Panc1 (cell line): ENCODE data around the gene FBP1. TPM values are rescaled to one million over a fixed set of nuclear protein-coding genes. Genes with fewer than 3 reads are reported as not detected.
A peak's percentile ranks its signal among the peaks of the same experiment; 100 is the strongest.

Source experiments
- ATAC-seq: fragments of 200-7000 bp; cut with Tn5 transposase; 2 replicates; pipeline ENCODE4 v1.9.1; 2020; ENCODE audit warnings: mild to moderate bottlenecking, moderate library complexity
- BruUV-seq: library from RNA; stranded (reverse); fragments of 400-500 nt; replicated peaks from 2 replicates; lab custom pipeline; 2021; lab: Mats Ljungman, UMichigan
- CTCF ChIA-PET: fragments of 300-600 bp; sonication (Branson Sonifier 250); formaldehyde crosslinking; loops from one replicate; lab custom pipeline; 2022; ENCODE audit warnings: antibody characterized with exemption; lab: Charles Lee
- POLR2A ChIA-PET: fragments of 300-600 bp; sonication (Branson Sonifier 250); formaldehyde crosslinking; loops from one replicate; lab custom pipeline; 2022; ENCODE audit warnings: antibody characterized with exemption; lab: Charles Lee
- DNase-seq: peaks from one replicate; pipeline ENCODE4 v3.0.0-alpha.2; 2010; ENCODE audit warnings: low read depth, low spot score
- H3K27ac ChIP-seq: 2 replicates; pipeline ENCODE4 v1.5.1; 2011; ENCODE audit warnings: mild to moderate bottlenecking, low read length, inconsistent platforms
- H3K27me3 ChIP-seq: fragments of 200-500 bp; sonication (Bioruptor generic); 2 replicates; pipeline ENCODE4 v1.6.0; 2014; ENCODE audit warnings: low read length, inconsistent platforms; ENCODE audit not compliant: control insufficient read depth, insufficient read depth
- H3K36me3 ChIP-seq: fragments of 200-500 bp; sonication (Bioruptor generic); 2 replicates; pipeline ENCODE4 v1.5.1; 2014; ENCODE audit warnings: inconsistent platforms, mild to moderate bottlenecking, low read length, moderate library complexity; ENCODE audit not compliant: control insufficient read depth, insufficient read depth
- H3K4me1 ChIP-seq: 2 replicates; pipeline ENCODE4 v1.5.1; 2011; ENCODE audit warnings: inconsistent platforms, mild to moderate bottlenecking, low read length, moderate library complexity; ENCODE audit not compliant: control insufficient read depth, insufficient read depth
- H3K4me3 ChIP-seq, 2 experiments: 2 replicates each; pipeline ENCODE4 v1.5.1; 2011 to 2012; ENCODE audit warnings: low read depth in 2 of 2, low read length in 2 of 2, mild to moderate bottlenecking in 2 of 2, inconsistent platforms in 1 of 2, moderate library complexity in 1 of 2
- H3K9me3 ChIP-seq: fragments of 200-500 bp; sonication (Bioruptor generic); 2 replicates; pipeline ENCODE4 v1.5.1; 2014; ENCODE audit warnings: low read depth, mild to moderate bottlenecking, inconsistent platforms, low read length, moderate library complexity; ENCODE audit not compliant: control insufficient read depth, insufficient read depth
- POLR2AphosphoS5 ChIP-seq: IDR thresholded peaks from 2 replicates; pipeline ENCODE4 v1.6.1; 2012; ENCODE audit warnings: mild to moderate bottlenecking, low read depth, low read length, moderate library complexity
- SIN3A ChIP-seq: IDR thresholded peaks from 2 replicates; pipeline ENCODE4 v1.6.1; 2012; ENCODE audit warnings: low read depth, mild to moderate bottlenecking, low read length, moderate library complexity, borderline replicate concordance; ENCODE audit not compliant: insufficient read depth
- TCF7L2 ChIP-seq: IDR thresholded peaks from 2 replicates; pipeline ENCODE4 v1.6.1; 2011; ENCODE audit warnings: mild to moderate bottlenecking, low read depth, low read length, inconsistent platforms
- in situ Hi-C: cut with HindIII; loops from 2 replicates; pipeline ENCODE4 v1.10.0; 2016; ENCODE audit warnings: low sequenced_read_pairs, low pct_unique_long_range_greater_than_20kb
- intact Hi-C: fragments of 100-400 bp; cut with micrococcal nuclease; formaldehyde crosslinking; loops from one replicate; pipeline ENCODE4 v1.10.0; 2022; ENCODE audit not compliant: unreplicated experiment
- total RNA-seq: library from RNA; stranded (reverse); gene quantifications from one replicate; pipeline ENCODE4 v1.2.1, GENCODE V29; 2021; ENCODE audit not compliant: unreplicated experiment
- TF ChIP-seq, protein P1 (sequence below): fragments of 450-650 bp; IDR thresholded peaks from 2 replicates; pipeline ENCODE4 v1.5.1; 2017; ENCODE audit warnings: mild to moderate bottlenecking
- TF ChIP-seq, protein P2 (sequence below), 2 experiments: IDR thresholded peaks; 2 replicates each; pipeline ENCODE4 v1.6.1; 2011 to 2012; ENCODE audit warnings: low read depth in 2 of 2, control low read depth in 1 of 2, low read length in 1 of 2, mild to moderate bottlenecking in 1 of 2, moderate library complexity in 1 of 2; ENCODE audit not compliant: insufficient read depth in 1 of 2

Gene FBP1
- total RNA-seq, 1 experiment from 2014 or later, result 0.36 TPM

GRCh38 chr9:94685359-94685758 is 46.0 kb upstream of the FBP1 start:
- no peaks in the 10 kb centered on the region for H3K27me3 ChIP-seq
- no peaks in the 10 kb centered on the region for H3K9me3 ChIP-seq
- BruUV-seq, result no TSS peak
- ChIA-PET POLR2A (no interaction called here), CTCF (no interaction called here)
- in situ Hi-C loops (no loop called here), intact Hi-C loops (loop anchor here (10.0 kb wide), 1 partner anchor 99 kb away; no protein-coding TSS in a partner anchor)
- no peaks in the 10 kb centered on the region for H3K36me3 ChIP-seq
- DNase-seq (no peak), ATAC-seq (no peak)
- TF ChIP-seq, protein P1, sequence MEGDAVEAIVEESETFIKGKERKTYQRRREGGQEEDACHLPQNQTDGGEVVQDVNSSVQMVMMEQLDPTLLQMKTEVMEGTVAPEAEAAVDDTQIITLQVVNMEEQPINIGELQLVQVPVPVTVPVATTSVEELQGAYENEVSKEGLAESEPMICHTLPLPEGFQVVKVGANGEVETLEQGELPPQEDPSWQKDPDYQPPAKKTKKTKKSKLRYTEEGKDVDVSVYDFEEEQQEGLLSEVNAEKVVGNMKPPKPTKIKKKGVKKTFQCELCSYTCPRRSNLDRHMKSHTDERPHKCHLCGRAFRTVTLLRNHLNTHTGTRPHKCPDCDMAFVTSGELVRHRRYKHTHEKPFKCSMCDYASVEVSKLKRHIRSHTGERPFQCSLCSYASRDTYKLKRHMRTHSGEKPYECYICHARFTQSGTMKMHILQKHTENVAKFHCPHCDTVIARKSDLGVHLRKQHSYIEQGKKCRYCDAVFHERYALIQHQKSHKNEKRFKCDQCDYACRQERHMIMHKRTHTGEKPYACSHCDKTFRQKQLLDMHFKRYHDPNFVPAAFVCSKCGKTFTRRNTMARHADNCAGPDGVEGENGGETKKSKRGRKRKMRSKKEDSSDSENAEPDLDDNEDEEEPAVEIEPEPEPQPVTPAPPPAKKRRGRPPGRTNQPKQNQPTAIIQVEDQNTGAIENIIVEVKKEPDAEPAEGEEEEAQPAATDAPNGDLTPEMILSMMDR, result no peak
- no peak for TF ChIP-seq SIN3A
- no peak for TF ChIP-seq POLR2AphosphoS5
- TF ChIP-seq, protein P2, sequence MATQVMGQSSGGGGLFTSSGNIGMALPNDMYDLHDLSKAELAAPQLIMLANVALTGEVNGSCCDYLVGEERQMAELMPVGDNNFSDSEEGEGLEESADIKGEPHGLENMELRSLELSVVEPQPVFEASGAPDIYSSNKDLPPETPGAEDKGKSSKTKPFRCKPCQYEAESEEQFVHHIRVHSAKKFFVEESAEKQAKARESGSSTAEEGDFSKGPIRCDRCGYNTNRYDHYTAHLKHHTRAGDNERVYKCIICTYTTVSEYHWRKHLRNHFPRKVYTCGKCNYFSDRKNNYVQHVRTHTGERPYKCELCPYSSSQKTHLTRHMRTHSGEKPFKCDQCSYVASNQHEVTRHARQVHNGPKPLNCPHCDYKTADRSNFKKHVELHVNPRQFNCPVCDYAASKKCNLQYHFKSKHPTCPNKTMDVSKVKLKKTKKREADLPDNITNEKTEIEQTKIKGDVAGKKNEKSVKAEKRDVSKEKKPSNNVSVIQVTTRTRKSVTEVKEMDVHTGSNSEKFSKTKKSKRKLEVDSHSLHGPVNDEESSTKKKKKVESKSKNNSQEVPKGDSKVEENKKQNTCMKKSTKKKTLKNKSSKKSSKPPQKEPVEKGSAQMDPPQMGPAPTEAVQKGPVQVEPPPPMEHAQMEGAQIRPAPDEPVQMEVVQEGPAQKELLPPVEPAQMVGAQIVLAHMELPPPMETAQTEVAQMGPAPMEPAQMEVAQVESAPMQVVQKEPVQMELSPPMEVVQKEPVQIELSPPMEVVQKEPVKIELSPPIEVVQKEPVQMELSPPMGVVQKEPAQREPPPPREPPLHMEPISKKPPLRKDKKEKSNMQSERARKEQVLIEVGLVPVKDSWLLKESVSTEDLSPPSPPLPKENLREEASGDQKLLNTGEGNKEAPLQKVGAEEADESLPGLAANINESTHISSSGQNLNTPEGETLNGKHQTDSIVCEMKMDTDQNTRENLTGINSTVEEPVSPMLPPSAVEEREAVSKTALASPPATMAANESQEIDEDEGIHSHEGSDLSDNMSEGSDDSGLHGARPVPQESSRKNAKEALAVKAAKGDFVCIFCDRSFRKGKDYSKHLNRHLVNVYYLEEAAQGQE (IDR thresholded peaks at IDR 0.05; ENCODE audit: insufficient read depth in 1 of 2, low read depth in 2 of 2, low read length in 1 of 2), result no peak
- TF ChIP-seq TCF7L2, result no peak
- H3K27ac ChIP-seq, result no peak overlapping the region
- no peak overlapping the region for H3K4me3 ChIP-seq
- 0 out of 2 replicates have a peak, but pooled peaks cover 2% of the 10 kb centered on the region for H3K4me1 ChIP-seq

DNA sequence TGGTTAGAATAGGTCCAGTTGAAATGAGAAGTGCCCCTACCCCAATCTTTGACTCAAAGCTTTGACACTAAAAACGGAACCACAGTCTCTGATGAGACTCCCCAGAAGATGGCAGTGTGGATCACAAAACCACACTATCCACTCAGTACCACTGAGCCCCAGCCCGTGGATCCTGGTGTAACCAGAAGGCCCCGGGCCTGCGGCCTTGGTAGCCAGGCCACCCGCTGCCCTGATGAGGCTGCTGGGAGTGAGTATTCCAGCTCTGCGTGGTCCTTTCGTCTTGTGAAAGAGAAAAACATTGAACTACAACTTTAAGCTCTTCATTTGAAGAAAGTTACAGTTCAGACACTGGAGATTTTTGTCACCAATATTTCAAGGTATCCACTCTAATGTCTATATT is 42.2 kb upstream of the FBP1 start:
- TF ChIP-seq, protein P2 (IDR thresholded peaks at IDR 0.05; ENCODE audit: insufficient read depth in 1 of 2, low read depth in 2 of 2, low read length in 1 of 2), result no peak
- TF ChIP-seq, protein P1, result peak; percentile 74
- ATAC-seq (peak; percentile 98), DNase-seq (no peak)
- peak overlapping the region; percentile 55; the same call in 1 of the 2 replicates for H3K27ac ChIP-seq
- BruUV-seq, result no TSS peak
- POLR2A ChIA-PET, result no interaction called here
- no peaks in the 10 kb centered on the region for H3K9me3 ChIP-seq
- intact Hi-C loops, result loop anchor here (5.0 to 10.0 kb wide), 2 partner anchors 103 to 326 kb away; no protein-coding TSS in a partner anchor
- no peak overlapping the region for H3K4me3 ChIP-seq
- CTCF ChIA-PET, result interaction anchor here (0.6 to 1.5 kb wide), 9 partner anchors 12 to 1634 kb away, joined by 3 to 10 read pairs (median 4); no protein-coding TSS in a partner anchor
- H3K36me3 ChIP-seq, result no peaks in the 10 kb centered on the region
- no peaks in the 10 kb centered on the region for H3K27me3 ChIP-seq
- in situ Hi-C loops, result no loop called here
- H3K4me1 ChIP-seq, result 0 out of 2 replicates have a peak, but pooled peaks cover 2% of the 10 kb centered on the region
